CD4-positive, CD25-positive, alpha-beta regulatory T cell (primary cell): ENCODE measurements around the gene AK2. TPM values are rescaled to one million over a fixed set of nuclear protein-coding genes. Genes with fewer than 3 reads are reported as not detected.

ENCODE experiments used
- ATAC-seq, 2 donors: fragments of 150-1000 bp; cut with Tn5 transposase; one replicate each; pipeline ENCODE4 v1.10.0; 2021; ENCODE audit warnings: low read depth in 2 of 2, moderate number of reproducible peaks in 2 of 2, moderate library complexity in 1 of 2
- DNase-seq, 3 donors: peaks; one replicate each; pipeline versions ENCODE4 v3.0.0 to v3.0.0-alpha.2; 2012 to 2022; ENCODE audit warnings: mixed read lengths in 1 of 3
- H3K27ac ChIP-seq: one replicate; pipeline ENCODE4 v1.7.0; 2013; ENCODE audit warnings: mild to moderate bottlenecking, low read length; ENCODE audit not compliant: insufficient read depth, poor library complexity, severe bottlenecking
- H3K27me3 ChIP-seq: one replicate; pipeline ENCODE4 v1.7.0; 2013; ENCODE audit warnings: low read length; ENCODE audit not compliant: control insufficient read depth, insufficient read depth
- H3K36me3 ChIP-seq: one replicate; pipeline ENCODE4 v1.7.0; 2013; ENCODE audit warnings: mild to moderate bottlenecking, low read length, moderate library complexity; ENCODE audit not compliant: control insufficient read depth, insufficient read depth
- H3K4me1 ChIP-seq: 2 replicates; pipeline ENCODE4 v1.7.0; 2013; ENCODE audit warnings: mild to moderate bottlenecking, low read length; ENCODE audit not compliant: insufficient read depth, control insufficient read depth, poor library complexity, severe bottlenecking
- H3K4me3 ChIP-seq: one replicate; pipeline ENCODE4 v1.7.0; 2013; ENCODE audit warnings: low read depth, mild to moderate bottlenecking, low read length, moderate library complexity
- H3K9me3 ChIP-seq, 2 experiments: 1 replicate in 1 of 2; 2 replicates in 1 of 2; pipeline ENCODE4 v1.7.0; 2013; ENCODE audit warnings: low read length in 2 of 2, mild to moderate bottlenecking in 1 of 2, moderate library complexity in 1 of 2; ENCODE audit not compliant: control insufficient read depth in 2 of 2
- H3K27ac Mint-ChIP-seq, 3 donors: one replicate each; pipeline ENCODE4 v1.8.0; 2020 to 2022; ENCODE audit warnings: mild to moderate bottlenecking in 3 of 3, mixed read lengths in 3 of 3, moderate library complexity in 2 of 3
- H3K27me3 Mint-ChIP-seq: one replicate; pipeline ENCODE4 v1.8.0; 2022; ENCODE audit warnings: mild to moderate bottlenecking, mixed read lengths
- H3K36me3 Mint-ChIP-seq: one replicate; pipeline ENCODE4 v1.8.0; 2020; ENCODE audit warnings: mixed read lengths
- H3K4me1 Mint-ChIP-seq, 4 donors: one replicate each; pipeline ENCODE4 v1.8.0; 2020 to 2022; ENCODE audit warnings: mixed read lengths in 4 of 4, mild to moderate bottlenecking in 1 of 4
- H3K4me3 Mint-ChIP-seq, 4 donors: one replicate each; pipeline ENCODE4 v1.8.0; 2020 to 2022; ENCODE audit warnings: mild to moderate bottlenecking in 4 of 4, mixed read lengths in 4 of 4, moderate library complexity in 3 of 4
- H3K9me3 Mint-ChIP-seq, 7 donors: one replicate each; pipeline ENCODE4 v1.8.0; 2020 to 2022; ENCODE audit warnings: mixed read lengths in 7 of 7, mild to moderate bottlenecking in 3 of 7, moderate library complexity in 2 of 7
- polyA plus RNA-seq, 4 donors: library from polyadenylated mRNA; unstranded; fragments of 300-500 nt; fragmentation: Illumina TruSeq; gene quantifications; one replicate each; pipeline ENCODE4 v1.2.3, GENCODE V29; 2021
- total RNA-seq: library from RNA; stranded (reverse); gene quantifications from one replicate; pipeline ENCODE4 v1.2.3, GENCODE V29; 2022

Gene AK2
- total and polyA plus RNA-seq, 5 donors from 2014 or later = 55.3 to 122 (median 114) TPM

DNA sequence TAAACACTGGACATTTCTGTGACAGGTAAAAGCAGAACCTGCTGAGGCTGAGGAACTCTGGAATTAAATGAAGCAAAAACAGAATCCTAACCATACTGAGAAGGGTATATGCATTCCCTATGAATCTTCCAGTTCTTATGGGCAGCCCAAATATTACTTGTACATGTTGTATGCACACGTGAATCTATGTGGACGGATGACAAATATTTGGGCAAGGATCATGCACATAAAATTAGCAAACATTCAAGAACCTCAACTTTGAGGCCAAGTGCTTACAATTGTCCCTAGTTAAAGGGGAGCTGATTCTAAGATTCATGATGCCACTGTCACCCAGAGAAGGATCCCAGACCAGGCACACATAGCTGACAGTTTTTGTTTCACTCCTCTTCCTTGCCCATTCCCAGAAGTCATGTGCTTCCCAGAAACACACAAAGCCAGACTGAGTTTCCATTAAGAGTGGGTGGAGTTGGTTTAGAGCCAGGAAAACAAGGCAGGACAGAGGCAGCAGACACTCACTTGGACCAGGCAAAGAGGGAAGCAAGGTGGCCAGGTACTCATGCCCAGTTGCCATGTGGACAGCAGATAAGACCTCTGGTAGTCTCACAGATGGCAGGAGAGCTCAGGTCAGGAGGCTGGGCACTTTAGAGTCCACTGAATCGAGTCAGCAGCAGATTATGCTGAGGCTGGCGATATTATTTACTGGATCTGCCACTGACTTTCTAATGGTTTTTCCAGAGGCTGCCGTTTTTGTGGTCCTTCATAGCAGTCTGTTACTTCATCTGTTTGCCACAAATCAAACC is 25.6 kb downstream of the AK2 start:
- Mint-ChIP-seq H3K4me1 (no peaks in the 10 kb centered on the region), H3K27me3 (no peaks in the 10 kb centered on the region), H3K36me3 (peaks cover 48% of the 10 kb centered on the region), H3K27ac (peak overlapping the region in 2 of 3 donors; percentile 26 to 52), H3K4me3 (no peak overlapping the region), H3K9me3 (no peaks in the 10 kb centered on the region)
- no peaks in the 10 kb centered on the region for H3K9me3 ChIP-seq
- H3K27me3 ChIP-seq = no peaks in the 10 kb centered on the region
- ATAC-seq = no peak
- H3K36me3 ChIP-seq = peaks cover 63% of the 10 kb centered on the region
- DNase-seq = no peak
- no peaks in the 10 kb centered on the region for H3K4me1 ChIP-seq
- no peak overlapping the region for H3K4me3 ChIP-seq
- no peak overlapping the region for H3K27ac ChIP-seq

DNA sequence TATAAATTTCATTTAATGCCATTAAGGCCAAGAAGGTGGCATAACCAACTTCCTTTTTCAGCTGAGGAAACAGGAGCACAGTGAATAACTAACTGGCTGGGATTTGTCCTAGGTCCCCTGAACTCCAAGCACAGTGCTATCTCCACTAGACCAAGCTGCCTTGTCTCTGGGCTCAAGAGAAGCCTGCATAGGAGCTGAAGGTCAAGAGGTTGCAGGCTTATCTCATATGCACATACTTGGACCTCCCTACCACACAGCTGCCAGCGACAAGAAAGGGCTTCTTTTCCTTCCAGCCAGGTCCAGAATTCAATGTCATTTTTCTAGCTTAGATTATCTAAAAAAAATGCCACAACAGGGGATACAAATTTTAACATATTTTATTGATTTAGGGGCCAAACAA is 27.1 kb downstream of the AK2 start:
- DNase-seq (no peak), ATAC-seq (no peak)
- Mint-ChIP-seq H3K36me3 (peaks cover 47% of the 10 kb centered on the region), H3K4me3 (no peak overlapping the region), H3K4me1 (peaks cover 0 to 2% (median 0%) of the 10 kb centered on the region in 4 donors), H3K27ac (peak overlapping the region in 1 of 3 donors; percentile 50), H3K9me3 (no peaks in the 10 kb centered on the region), H3K27me3 (no peaks in the 10 kb centered on the region)
- Histone ChIP-seq H3K36me3 (peaks cover 66% of the 10 kb centered on the region), H3K4me3 (no peak overlapping the region), H3K27me3 (no peaks in the 10 kb centered on the region), H3K27ac (no peak overlapping the region), H3K4me1 (no peaks in the 10 kb centered on the region), H3K9me3 (no peaks in the 10 kb centered on the region)

DNA sequence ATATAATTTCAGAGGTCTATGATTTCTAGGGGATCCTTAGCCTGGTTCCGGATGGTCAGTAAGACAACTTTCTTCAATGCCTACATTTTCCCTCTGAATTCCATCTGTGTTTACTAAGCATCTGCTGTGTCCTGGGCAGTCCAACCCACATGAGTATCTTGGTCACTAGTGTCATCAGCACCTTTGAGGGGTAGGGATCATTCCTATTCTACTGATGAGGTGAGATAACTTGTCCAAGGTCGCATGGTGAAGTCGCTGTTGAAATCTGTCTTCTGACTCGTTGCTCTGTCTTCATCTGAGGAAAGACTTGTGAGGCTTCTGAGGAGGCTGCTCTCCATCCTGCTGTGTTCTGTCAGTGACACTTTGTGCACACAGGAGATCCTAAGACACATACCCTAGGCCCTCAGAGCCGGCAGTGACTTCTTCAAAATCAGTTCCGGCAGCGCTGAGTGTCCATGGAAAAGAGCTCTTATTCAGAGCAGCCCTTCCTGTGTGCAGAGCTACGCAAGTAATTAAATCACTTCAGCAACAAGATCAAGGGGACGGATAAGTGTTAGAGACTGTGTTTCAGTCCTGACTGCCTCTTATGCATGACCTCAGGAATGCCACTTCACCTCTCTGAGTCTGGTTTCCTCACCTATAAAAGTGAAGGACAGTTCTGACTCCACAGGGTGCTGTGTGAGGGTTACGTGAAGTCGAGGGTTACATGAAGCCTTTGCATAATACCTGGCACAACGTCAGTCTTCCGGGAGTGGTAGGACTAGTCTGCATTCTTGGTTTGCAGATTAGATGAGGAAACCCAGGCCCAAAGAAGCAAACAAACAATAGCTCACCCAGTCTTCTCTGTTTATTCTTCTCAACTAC is 28.4 kb downstream of the AK2 start:
- peaks cover 39% of the 10 kb centered on the region for H3K36me3 Mint-ChIP-seq
- peaks cover 56% of the 10 kb centered on the region for H3K36me3 ChIP-seq

DNA sequence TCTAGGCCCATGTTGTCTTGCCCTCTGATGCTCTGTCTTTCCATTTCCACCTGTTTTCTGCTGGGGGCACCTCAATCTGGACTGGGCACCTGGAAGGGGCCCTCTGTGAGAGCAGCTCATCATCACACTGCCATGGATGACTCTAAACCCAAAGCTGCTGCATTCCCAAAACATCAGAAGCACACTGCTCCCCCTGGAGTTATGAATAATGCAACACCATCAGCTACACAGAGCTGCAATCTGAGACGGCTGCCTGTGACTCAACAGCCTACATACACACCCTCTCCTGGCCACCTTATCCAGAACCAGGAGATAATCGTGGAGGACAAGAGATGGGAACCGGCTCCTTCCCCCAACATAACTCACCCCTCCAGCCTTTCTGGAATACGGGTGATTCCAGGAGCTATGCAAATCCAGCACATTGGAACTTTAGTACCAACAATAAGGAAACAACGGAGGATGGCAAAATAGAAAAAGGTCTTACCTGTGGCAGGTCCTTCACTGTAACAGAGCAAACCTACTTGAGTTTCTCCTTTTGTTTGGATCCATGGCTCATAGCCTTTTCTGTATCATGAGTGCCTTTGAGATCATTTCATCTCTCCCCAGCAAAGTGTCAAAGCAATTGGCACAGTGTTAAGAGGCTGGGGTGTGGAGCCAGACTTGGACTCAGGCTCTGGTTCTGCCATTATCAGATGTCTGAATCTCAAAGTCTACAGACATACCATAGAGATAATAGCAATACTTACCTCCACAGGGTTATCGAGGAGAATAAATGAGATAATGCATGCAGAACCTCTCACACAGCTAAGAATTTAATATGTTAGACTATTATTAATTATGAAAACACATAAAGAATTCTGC is 29.3 kb downstream of the AK2 start:
- Mint-ChIP-seq H3K4me1 (peaks cover 0 to 4% (median 0%) of the 10 kb centered on the region in 4 donors), H3K9me3 (no peaks in the 10 kb centered on the region), H3K27ac (peak overlapping the region in 1 of 3 donors; percentile 46)

More for the DNA sequence above, 28.4 kb downstream of the AK2 start:
- Mint-ChIP-seq H3K9me3 (no peaks in the 10 kb centered on the region), H3K4me3 (no peak overlapping the region), H3K27ac (peak overlapping the region; percentile 1 to 50 (median 33)), H3K27me3 (no peaks in the 10 kb centered on the region), H3K4me1 (peaks cover 0 to 4% (median 0%) of the 10 kb centered on the region in 4 donors)
- Histone ChIP-seq H3K27ac (no peak overlapping the region), H3K9me3 (no peaks in the 10 kb centered on the region), H3K4me3 (no peak overlapping the region), H3K4me1 (no peaks in the 10 kb centered on the region), H3K27me3 (no peaks in the 10 kb centered on the region)
- DNase-seq (no peak), ATAC-seq (no peak)

DNA sequence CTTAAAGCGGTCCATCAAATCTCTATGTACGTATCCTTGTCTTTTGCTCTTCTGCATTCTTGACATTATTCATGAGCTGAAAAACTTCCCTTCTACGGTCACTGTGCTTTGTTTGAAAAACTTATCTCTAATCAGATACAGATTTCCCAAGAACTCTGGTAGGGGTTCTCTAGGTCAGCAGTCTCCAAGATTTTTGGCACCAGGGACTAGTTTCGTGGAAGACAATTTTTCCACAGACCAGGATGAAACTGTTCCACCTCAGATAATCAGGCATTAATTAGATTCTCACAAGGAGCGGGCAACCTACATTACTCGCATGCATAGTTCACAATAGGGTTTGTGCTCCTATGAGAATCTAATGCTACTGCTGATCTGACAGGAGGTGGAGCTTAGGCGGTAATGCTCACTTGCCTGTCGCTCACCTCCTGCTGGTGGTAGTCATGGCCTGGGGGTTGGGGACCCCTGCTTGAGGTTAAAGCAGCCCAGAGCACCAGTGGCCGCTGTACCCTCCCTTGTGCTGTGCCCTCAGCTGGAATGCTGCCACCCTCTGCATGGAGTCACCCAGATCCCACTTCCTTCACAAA is 30.8 kb downstream of the AK2 start:
- H3K4me3 Mint-ChIP-seq = no peak overlapping the region

More for the DNA sequence above, 29.3 kb downstream of the AK2 start:
- Histone ChIP-seq H3K27ac (no peak overlapping the region), H3K27me3 (no peaks in the 10 kb centered on the region), H3K4me1 (no peaks in the 10 kb centered on the region), H3K36me3 (peaks cover 48% of the 10 kb centered on the region), H3K9me3 (no peaks in the 10 kb centered on the region), H3K4me3 (no peak overlapping the region)
- Mint-ChIP-seq H3K27me3 (no peaks in the 10 kb centered on the region), H3K36me3 (peaks cover 33% of the 10 kb centered on the region), H3K4me3 (no peak overlapping the region)
- peak in 2 of 3 donors; percentile 21 to 34 for DNase-seq
- ATAC-seq = peak; percentile 55 to 63

DNA sequence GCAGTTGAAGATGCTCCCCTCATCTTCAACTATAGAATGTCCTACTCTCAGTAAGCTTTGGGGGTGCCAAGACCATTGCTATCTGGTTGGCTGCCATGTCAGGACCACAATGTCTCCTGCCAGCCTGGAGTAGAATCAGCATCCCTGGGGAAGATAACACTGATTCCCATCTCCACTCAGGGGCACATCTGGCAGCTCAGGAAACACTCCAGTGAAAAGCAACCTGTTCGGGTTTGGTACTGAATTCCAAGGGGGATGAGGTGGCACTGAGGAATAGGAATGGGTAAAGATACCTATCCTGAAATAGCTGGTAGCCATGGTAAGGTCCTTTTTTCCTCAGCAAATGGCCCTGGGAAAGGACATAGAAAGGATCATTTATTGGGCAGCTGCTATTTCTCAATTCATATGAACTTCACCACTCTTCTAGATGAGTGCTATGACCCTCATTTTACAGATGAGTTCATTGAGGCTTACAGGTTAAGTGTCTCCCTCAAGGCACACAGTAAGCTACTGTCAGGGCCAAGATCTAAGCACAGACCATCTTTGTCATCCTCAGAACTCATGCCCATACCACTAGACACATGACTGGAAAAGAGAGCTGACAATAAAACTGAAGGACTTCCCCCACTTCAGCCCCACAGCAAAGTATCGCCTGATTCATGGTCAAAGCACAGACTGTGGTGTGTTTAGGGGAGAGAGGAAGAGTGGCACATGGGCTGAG is 31.4 kb downstream of the AK2 start:
- H3K4me1 ChIP-seq = no peaks in the 10 kb centered on the region
- H3K27ac Mint-ChIP-seq = peak overlapping the region; percentile 20 to 77 (median 55)
- no peak overlapping the region for H3K27ac ChIP-seq

More for the DNA sequence above, 30.8 kb downstream of the AK2 start:
- DNase-seq (no peak), ATAC-seq (no peak)
- Mint-ChIP-seq H3K36me3 (peaks cover 18% of the 10 kb centered on the region), H3K4me1 (peaks cover 0 to 6% (median under 1%) of the 10 kb centered on the region in 4 donors), H3K9me3 (no peaks in the 10 kb centered on the region), H3K27me3 (no peaks in the 10 kb centered on the region), H3K27ac (peak overlapping the region in 2 of 3 donors; percentile 20 to 68)
- H3K4me1 ChIP-seq = no peaks in the 10 kb centered on the region
- no peaks in the 10 kb centered on the region for H3K9me3 ChIP-seq
- H3K27ac ChIP-seq = no peak overlapping the region
- H3K36me3 ChIP-seq = peaks cover 35% of the 10 kb centered on the region
- H3K27me3 ChIP-seq = no peaks in the 10 kb centered on the region
- H3K4me3 ChIP-seq = no peak overlapping the region

More for the DNA sequence above, 31.4 kb downstream of the AK2 start:
- peaks cover 0 to 8% (median 2%) of the 10 kb centered on the region in 4 donors for H3K4me1 Mint-ChIP-seq
- H3K9me3 Mint-ChIP-seq = no peaks in the 10 kb centered on the region
- Histone ChIP-seq H3K36me3 (peaks cover 31% of the 10 kb centered on the region), H3K27me3 (no peaks in the 10 kb centered on the region), H3K9me3 (no peaks in the 10 kb centered on the region), H3K4me3 (no peak overlapping the region)
- no peak overlapping the region for H3K4me3 Mint-ChIP-seq
- DNase-seq (no peak), ATAC-seq (no peak)
- H3K27me3 Mint-ChIP-seq = no peaks in the 10 kb centered on the region
- H3K36me3 Mint-ChIP-seq = peaks cover 17% of the 10 kb centered on the region
